ENCODE data around the gene ASPSCR1. TPM values are rescaled to one million over a fixed set of nuclear protein-coding genes. Genes with fewer than 3 reads are reported as not detected.

Gene ASPSCR1
- total and polyA plus RNA-seq, 2 of the 13 experiments (the other 11 are each of a cell fraction or from before 2014, with no cell fraction given): 274 to 314 TPM

DNA sequence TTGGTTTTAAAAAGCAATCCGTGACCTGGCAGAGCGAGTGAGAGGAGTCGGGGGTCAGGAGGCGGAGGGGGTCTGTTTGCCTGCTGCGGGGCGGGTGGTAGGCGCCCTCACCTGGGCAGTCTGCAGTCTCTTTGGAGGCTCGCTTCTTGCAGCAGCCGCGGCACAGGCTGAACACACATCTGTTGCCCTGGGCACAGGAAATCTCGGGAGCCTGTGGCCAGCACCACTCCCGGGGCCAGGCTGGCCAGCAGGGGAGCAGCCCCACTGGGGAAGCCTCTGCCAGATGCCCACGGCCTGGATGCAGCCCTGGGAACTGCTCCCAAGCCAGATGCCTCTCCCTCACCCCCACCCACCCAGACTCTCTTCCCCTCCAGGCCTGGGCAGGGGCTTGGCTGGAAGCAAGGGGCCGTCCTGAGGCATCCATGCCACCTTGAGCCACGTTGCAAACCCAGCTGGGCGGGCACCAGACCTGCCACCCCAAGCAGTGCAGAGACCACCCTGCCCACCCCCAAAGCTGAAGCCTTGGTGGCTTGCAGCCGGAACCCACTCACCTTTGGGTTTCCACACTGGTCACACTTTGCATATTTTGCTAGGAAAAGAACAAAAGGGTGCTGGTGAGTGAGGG, 80.9 kb downstream of the ASPSCR1 start (continued):
- TF ChIP-seq GFI1 (CRISPR knock-in tag; IDR thresholded peaks at IDR 0.05; ENCODE audit: borderline replicate concordance) (no peak), ZFYVE20 (CRISPR knock-in tag; IDR thresholded peaks at IDR 0.05; ENCODE audit: borderline replicate concordance, low read depth) (no peak), ZNF326 (CRISPR knock-in tag; IDR thresholded peaks at IDR 0.05; ENCODE audit: borderline replicate concordance) (no peak), JUN (CRISPR knock-in tag; IDR thresholded peaks at IDR 0.05) (no peak), JARID2 (CRISPR knock-in tag; IDR thresholded peaks at IDR 0.05; ENCODE audit: insufficient replicate concordance) (no peak), AGO2 (optimal IDR thresholded peaks at IDR 0.05; ENCODE audit: low read depth, low read length) (peak; percentile 85), ZNF510 (CRISPR knock-in tag; IDR thresholded peaks at IDR 0.05; ENCODE audit: low read depth) (no peak), SRSF4 (IDR thresholded peaks at IDR 0.05; ENCODE audit: low read depth, low read length, poor library complexity, severe bottlenecking) (no peak), MAFK (conservative IDR thresholded peaks at IDR 0.05 in 1 of 2, IDR thresholded peaks at IDR 0.05 in 1 of 2; ENCODE audit: low read length in 2 of 2) (no peak), WIZ (CRISPR knock-in tag; IDR thresholded peaks at IDR 0.05) (no peak), ZNF878 (CRISPR knock-in tag; IDR thresholded peaks at IDR 0.05) (no peak), ZNF777 (CRISPR knock-in tag; IDR thresholded peaks at IDR 0.05) (no peak), HNRNPUL1 (IDR thresholded peaks at IDR 0.05; ENCODE audit: low read depth, low read length) (no peak), ZNF33B (CRISPR knock-in tag; IDR thresholded peaks at IDR 0.05) (0 out of 2 replicates have a peak, but pooled peaks have one; percentile 18), ZC3H13 (CRISPR knock-in tag; IDR thresholded peaks at IDR 0.05) (peak; percentile 17; the same call in 1 of the 2 replicates)
- TF ChIP-seq, protein P1, sequence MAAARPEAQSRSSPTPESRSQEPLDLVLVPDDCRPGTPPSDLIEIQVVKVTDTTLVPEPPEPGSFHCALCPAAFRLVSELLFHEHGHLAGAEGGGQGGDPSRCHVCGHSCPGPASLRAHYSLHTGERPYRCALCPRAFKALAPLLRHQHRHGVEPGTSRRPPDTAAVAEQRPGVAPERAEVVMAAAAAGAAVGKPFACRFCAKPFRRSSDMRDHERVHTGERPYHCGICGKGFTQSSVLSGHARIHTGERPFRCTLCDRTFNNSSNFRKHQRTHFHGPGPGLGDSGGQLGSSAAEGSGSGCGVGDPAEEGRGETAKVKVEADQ (CRISPR knock-in tag; IDR thresholded peaks at IDR 0.05; ENCODE audit: borderline replicate concordance): no peak
- TF ChIP-seq, protein P2, sequence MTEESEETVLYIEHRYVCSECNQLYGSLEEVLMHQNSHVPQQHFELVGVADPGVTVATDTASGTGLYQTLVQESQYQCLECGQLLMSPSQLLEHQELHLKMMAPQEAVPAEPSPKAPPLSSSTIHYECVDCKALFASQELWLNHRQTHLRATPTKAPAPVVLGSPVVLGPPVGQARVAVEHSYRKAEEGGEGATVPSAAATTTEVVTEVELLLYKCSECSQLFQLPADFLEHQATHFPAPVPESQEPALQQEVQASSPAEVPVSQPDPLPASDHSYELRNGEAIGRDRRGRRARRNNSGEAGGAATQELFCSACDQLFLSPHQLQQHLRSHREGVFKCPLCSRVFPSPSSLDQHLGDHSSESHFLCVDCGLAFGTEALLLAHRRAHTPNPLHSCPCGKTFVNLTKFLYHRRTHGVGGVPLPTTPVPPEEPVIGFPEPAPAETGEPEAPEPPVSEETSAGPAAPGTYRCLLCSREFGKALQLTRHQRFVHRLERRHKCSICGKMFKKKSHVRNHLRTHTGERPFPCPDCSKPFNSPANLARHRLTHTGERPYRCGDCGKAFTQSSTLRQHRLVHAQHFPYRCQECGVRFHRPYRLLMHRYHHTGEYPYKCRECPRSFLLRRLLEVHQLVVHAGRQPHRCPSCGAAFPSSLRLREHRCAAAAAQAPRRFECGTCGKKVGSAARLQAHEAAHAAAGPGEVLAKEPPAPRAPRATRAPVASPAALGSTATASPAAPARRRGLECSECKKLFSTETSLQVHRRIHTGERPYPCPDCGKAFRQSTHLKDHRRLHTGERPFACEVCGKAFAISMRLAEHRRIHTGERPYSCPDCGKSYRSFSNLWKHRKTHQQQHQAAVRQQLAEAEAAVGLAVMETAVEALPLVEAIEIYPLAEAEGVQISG (CRISPR knock-in tag; IDR thresholded peaks at IDR 0.05): peak; percentile 16; the same call in 1 of the 2 replicates
- TF ChIP-seq, protein P3, sequence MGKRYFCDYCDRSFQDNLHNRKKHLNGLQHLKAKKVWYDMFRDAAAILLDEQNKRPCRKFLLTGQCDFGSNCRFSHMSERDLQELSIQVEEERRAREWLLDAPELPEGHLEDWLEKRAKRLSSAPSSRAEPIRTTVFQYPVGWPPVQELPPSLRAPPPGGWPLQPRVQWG (CRISPR knock-in tag; IDR thresholded peaks at IDR 0.05; ENCODE audit: borderline replicate concordance, low read depth): no peak
- TF ChIP-seq, protein P4, sequence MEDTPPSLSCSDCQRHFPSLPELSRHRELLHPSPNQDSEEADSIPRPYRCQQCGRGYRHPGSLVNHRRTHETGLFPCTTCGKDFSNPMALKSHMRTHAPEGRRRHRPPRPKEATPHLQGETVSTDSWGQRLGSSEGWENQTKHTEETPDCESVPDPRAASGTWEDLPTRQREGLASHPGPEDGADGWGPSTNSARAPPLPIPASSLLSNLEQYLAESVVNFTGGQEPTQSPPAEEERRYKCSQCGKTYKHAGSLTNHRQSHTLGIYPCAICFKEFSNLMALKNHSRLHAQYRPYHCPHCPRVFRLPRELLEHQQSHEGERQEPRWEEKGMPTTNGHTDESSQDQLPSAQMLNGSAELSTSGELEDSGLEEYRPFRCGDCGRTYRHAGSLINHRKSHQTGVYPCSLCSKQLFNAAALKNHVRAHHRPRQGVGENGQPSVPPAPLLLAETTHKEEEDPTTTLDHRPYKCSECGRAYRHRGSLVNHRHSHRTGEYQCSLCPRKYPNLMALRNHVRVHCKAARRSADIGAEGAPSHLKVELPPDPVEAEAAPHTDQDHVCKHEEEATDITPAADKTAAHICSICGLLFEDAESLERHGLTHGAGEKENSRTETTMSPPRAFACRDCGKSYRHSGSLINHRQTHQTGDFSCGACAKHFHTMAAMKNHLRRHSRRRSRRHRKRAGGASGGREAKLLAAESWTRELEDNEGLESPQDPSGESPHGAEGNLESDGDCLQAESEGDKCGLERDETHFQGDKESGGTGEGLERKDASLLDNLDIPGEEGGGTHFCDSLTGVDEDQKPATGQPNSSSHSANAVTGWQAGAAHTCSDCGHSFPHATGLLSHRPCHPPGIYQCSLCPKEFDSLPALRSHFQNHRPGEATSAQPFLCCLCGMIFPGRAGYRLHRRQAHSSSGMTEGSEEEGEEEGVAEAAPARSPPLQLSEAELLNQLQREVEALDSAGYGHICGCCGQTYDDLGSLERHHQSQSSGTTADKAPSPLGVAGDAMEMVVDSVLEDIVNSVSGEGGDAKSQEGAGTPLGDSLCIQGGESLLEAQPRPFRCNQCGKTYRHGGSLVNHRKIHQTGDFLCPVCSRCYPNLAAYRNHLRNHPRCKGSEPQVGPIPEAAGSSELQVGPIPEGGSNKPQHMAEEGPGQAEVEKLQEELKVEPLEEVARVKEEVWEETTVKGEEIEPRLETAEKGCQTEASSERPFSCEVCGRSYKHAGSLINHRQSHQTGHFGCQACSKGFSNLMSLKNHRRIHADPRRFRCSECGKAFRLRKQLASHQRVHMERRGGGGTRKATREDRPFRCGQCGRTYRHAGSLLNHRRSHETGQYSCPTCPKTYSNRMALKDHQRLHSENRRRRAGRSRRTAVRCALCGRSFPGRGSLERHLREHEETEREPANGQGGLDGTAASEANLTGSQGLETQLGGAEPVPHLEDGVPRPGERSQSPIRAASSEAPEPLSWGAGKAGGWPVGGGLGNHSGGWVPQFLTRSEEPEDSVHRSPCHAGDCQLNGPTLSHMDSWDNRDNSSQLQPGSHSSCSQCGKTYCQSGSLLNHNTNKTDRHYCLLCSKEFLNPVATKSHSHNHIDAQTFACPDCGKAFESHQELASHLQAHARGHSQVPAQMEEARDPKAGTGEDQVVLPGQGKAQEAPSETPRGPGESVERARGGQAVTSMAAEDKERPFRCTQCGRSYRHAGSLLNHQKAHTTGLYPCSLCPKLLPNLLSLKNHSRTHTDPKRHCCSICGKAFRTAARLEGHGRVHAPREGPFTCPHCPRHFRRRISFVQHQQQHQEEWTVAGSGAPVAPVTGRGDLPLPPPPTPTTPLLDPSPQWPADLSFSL (CRISPR knock-in tag; IDR thresholded peaks at IDR 0.05): no peak
